ENCODE measurements around the gene CIC.
A peak's percentile ranks its signal among the peaks of the same experiment; 100 is the strongest.

The CIC gene

DNA sequence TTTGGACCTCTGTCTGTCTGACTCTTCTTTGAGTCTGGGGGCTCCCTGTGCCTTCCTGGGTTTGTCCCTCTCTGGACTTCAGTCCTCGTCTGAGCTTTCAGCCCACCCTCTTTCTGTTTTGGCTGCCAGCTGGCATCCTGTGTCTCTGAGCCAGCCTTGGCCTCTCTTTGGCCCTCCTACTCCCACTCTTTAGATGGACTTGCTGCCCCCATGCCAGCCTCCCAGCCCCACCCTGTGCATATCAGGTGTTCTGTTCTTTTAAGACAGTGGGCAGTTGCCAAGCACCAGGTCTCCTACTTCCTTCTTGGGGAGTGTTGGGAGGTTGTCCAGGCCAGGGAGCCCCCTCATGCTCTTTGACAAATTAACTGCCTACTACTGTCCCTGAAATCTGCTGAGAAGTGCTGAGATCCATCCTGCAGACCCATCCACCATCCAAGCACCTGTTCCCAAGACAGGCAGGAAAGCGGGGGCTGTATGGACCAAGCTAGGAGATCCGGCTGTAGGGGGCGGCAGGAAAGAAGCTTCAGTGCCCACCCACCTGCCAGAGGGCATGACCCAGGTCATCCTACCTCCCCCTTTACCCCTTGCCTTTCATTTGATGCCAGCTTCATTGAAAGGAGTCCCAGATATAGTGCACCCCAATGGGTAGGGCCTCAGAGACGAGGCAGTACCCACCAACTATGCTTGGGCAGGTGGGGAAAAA lies 9.6 kb downstream of the CIC start:
- no peak for DNase-seq

DNA sequence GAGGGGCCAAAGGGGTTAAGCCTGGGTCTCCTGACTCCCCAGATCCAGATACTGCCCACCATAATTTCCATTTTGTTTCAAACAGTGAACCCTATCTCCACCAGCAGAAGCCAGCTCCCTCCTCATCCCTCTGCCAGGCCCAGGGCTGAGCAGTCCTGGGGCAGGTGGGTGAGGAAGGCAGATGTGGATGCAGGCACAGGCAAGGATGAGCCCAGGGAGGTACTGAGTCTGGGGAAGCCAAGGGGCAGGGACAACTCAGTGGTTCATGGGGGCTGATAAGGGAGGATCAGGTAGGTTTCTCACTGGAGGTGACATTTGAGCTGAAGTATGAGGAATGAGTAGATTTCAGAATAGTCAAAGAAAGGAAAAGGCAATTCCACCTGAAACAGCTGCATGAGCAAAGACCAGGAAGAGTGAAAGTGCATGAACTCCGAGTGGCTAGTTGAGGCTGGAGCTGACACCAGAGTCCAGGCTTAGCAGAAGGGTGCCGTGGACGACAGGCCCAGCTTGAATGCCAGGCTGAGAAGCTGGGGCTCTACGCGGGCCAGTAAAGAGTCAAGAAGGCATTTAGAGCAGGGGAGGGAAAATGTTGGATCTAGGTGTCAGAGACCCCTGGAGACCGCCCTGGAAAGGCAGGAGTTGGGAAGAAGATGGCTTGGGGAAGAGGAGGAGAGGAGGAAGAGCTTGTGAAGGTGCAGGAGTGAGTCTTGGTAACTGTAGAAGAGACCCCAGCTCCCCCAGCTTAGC lies 10.3 kb downstream of the CIC start:
- DNase-seq, result no peak

DNA sequence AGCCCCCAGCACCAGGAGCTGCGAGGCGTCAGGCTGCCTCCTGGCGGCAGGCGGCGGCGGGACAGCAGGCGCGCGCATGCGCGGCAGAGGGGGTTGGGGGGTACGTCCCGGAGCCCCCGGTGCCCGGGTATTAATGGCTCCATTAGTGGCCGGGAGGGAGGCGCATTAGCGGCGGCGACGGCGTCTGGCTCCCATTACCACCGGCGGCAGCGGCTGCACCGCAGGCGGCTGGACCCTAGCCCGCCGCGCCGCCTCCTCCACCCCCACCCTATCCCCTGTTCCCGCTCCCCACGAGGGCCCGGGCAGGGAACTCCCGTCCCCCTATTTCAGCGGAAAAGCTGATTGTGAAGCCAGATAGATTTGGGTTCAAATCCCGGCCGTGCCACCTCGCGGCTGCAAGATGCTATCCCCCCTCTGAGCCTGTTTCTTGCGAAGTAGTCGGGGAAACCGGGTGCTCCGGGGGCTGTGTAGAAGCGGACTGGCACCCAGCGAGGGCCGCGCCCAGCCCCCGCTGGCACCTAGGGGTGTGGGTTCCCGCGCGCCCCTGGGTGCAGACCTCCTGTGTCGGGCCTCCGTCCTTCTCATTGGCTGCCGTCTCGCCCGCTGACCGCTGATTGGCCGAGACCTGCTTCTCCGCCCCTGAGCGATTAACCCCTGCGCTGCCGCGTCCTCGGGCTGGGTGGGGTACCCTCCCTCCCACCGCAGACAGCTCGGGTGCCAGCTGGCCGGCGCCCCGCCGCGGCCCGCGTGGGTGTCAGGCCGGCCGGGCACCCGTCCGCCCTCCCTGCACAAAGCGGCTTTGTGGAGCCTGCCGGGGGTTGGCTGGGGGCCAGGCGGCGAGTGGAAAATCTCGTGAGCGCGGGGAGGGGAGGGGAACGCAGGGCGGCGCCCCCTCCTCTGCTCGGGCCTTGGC lies 11.1 kb downstream of the CIC start:
- peak; percentile 97 for DNase-seq

DNA sequence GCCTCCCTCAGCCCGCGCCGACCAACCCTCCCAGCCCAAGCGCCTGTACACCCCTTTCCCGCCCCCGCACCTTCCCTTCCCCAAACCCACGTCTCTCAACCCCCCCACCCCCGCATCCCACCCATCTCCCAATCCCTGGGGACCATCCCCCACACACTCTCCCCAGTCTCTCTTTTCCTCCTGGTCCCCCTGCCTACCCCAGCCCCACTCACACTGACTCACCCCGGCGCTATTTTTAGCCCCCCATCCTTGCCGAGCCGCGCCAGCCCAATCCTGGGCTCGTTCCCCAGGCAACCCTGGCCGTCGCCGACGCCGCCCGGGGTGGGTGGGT lies 11.7 kb downstream of the CIC start:
- DNase-seq, result no peak

DNA sequence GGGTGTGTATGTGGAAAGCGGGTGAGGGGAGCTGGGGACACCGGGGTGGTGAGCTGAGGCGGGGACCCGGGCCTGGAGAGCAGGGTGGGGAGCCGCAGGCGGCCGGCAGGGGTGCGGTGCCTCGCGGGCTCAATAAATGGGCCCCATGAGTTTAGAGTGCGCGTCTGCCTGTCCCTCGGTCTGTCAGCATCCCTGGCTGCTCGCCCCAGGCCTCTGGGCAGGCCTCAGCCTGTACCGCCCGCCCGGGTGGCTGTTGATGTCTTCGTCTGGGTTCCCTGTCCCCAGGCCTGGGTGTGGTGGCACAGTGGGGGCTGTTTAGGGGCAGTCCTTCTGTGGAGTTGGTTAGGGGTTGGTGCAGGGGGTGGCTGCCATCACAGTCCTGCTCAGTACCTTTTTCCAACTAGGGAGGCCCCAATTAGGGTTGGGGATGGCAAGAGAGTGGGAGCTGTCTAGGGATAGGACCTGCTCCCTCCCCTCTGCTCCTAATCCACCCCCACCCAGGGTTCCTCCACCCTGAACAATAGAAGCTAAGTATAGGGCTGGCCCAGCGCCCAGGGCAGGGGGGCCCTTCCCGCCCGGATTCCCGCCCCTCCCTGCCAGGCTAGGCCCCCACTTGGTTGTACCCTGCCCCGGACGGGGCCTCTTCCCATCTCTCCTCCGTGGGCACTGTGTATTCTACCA lies 12.2 kb downstream of the CIC start:
- DNase-seq, result no peak

GRCh38 chr19:42281827-42282762 lies 13.0 kb downstream of the CIC start:
- DNase-seq, result no peak

DNA sequence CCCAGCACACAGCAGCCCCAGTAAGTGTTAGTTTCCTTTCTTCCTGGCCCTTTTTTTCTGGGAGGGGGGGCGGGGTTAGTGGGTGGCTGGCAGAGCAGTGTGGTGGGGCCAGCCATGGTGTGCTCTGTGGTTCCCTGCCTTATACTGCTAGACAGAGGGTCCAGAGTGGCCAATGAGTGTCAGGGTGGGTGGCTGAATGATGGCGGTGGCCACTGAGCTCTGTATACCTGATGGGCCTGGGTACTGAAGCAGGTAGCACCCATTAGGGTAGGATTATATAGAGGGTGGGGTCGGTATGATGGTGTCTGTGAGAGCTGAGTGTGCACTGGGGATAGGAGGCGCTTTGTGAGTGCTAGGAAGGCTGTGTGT lies 13.8 kb downstream of the CIC start:
- DNase-seq, result no peak

GRCh38 chr19:42283188-42284065 lies 14.4 kb downstream of the CIC start:
- DNase-seq, result peak; percentile 98

DNA sequence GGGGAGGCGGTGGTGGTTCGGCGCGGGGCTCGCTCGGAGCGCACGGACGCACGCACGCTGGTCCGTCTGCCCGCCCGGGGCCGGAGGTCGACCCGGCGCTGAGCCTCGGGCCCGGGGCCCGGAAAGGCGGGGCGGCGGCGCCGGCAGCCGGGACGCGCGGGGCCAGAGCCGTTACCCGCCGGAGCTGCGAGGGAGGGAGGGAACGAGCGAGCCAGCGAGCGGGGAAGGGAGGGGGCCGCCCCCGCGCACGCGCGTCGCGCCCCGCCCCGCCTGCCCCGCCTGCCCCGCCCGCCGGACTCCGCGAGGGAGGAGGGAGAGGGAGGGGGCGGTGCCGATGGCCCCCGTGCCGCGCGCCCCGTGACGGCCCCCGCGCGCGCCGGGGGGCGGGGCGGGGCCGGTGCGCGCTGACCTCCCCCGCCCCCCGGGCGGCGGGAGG lies 15.0 kb downstream of the CIC start:
- DNase-seq, result peak; percentile 90

DNA sequence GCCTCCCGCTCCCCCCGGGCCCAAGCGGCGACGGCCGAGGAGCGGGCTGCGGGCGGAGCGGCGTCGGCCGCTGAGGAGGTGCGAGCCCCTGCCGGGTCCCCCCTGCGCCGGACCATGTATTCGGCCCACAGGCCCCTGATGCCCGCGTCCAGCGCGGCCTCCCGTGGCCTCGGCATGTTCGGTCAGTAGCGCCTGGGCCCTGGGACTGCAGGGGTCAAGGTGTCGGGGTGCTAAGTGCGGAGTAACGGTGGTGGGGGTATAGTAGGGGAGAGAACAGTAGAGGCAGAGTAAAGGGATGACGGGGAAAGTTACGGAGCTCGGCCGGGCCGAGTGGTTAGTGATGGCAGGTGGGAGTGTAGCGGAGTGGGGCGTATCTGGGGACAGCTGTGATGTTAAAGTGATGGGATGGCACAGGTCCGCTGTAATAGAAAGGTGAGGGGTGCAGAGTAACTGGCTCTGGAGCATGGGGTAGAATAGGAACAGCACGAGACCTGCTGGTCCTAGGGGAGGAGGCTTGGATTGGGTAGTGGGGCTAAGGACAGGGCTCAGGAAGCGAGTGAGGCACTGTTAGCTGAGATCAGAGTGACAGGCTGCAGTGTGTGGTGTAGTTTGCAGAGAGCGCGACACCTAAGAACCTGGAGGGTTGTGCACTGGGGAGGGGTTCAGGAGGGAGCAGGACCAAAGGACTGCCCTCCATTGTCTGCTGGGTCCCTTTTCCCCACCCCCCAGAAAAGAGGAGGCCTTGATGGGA lies 15.7 kb downstream of the CIC start:
- no peak for DNase-seq

DNA sequence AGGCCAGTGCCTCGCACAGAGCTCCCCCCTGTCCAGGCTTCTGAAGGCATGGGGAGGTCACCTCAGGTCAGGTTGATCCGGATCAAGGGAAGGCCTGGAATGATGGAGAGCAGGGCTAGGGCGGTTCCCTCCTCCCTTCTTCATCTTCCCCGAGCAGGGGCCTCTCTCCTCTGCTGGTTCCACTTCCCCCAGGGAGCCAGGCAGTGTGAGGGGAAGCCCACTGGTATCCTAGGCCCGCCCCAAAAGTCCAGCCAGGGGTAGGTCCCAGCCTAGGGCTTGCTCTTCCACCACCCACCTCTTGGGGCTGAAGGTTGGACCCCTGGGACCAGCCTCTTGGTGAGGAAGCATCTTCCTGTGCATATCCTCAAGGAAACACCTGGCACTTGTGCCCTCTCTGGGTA lies 16.5 kb downstream of the CIC start:
- no peak for DNase-seq

DNA sequence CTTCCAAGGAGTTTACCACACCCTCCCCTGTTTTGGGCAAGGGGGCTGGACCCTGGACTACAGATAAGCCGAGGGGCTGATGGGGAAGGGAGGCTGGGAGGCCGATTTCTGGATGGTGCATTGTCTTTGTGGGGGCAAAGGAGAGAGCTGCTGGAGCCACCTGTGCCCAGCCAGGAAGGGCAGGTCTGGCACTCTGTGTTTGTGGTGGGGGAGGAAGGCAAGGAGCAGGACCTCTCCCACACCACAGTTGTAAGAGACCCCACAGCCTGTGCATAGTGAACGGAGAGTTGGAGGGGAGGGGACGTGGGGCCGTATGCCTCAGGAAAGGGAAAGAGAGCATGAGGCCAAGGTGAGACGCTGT lies 16.9 kb downstream of the CIC start:
- no peak for DNase-seq

DNA sequence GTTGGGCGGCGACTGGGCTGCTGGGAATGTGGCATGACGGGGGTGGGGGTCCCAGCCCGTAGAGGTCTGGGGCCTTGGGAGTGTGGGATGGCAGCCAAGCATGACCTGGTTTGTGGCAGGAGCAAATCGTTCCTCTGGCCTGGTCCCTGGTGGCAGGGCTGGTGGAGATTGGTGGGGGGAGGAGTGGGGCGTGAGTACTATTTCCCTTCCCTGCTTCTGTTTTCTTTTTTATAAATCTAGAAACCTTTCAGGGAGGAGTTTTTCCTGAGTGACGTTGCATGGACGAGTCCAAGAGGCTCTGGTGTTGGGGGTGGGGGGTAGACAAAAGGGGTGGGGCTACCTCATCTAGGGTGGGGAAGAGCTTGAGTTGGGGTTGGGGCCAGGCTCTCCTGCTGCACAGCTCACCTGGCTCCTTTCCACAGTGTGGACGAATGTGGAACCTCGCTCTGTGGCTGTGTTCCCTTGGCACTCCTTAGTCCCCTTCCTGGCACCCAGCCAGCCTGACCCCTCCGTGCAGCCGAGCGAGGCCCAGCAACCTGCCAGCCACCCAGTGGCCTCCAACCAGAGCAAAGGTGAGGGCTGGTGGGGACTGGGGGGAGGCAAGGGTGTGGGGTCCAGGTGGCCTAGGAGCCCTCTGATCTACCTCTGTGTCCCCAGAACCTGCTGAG lies 17.4 kb downstream of the CIC start:
- DNase-seq, result no peak

DNA sequence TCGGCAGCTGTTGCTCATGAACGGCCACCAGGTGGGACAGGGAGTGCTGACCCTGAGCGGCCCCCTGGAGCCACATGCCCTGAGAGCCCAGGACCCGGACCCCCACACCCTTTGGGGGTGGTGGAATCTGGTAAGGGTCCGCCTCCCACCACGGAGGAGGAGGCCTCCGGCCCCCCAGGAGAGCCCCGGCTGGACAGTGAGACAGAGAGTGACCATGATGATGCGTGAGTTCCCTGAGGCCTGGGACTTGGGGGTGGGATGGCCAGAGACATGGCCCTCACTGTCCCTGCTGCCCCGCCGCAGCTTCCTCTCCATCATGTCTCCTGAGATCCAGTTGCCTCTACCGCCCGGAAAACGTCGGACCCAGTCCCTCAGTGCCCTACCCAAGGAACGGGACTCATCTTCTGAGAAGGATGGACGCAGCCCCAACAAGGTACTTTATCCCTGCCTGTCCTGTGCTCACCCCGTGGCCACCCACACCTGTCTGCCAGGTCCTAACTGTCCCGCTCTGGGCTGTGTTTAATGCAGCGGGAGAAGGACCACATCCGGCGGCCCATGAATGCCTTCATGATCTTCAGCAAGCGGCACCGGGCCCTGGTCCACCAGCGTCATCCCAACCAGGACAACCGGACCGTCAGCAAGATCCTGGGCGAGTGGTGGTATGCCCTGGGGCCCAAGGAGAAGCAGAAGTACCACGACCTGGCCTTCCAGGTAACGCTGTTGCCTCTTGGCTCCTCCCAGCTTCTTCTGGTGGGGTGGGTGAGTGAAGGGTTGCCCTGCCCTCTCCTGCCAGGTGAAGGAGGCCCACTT lies 18.2 kb downstream of the CIC start:
- no peak for DNase-seq

DNA sequence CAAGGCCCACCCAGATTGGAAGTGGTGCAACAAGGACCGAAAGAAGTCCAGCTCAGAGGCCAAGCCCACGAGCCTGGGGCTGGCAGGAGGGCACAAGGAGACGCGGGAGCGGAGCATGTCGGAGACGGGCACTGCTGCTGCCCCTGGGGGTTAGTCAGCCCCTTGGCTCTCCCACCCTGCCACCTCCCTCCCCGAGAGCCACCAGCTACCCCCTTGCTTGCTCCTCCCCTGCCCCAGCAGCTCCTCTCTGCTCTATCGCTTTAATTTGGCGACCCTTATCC lies 18.7 kb downstream of the CIC start:
- no peak for DNase-seq

DNA sequence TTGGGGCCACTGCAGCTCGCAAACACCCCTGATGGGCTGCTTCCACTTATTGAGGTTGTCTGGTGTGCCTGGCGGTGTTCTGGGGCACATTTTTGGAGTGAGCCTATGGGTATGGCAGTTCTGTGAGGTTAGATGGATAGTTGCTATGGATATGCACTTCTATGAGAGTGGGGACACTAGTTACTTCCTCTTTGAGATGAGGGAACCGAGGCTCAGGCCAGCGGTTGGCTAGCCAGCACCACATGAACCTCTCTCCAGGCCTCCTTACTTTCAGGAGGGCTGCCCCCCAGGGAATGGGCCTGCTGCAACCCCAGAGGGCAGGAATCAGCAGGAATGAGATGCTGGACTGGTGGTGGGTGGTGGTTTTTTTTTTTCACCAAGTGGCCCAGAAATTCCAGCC lies 19.3 kb downstream of the CIC start:
- no peak for DNase-seq

GRCh38 chr19:42288881-42289555 lies 20.0 kb downstream of the CIC start:
- DNase-seq, result no peak

- no peak for DNase-seq
These were observed 20.5 kb downstream of the CIC start for GRCh38 chr19:42289556-42290041.
